Panc1 (cell line): ENCODE data around the gene FCHSD2. TPM values are rescaled to one million over a fixed set of nuclear protein-coding genes. Genes with fewer than 3 reads are reported as not detected.

ENCODE experiments used
- ATAC-seq: fragments of 200-7000 bp; cut with Tn5 transposase; 2 replicates; pipeline ENCODE4 v1.9.1; 2020; ENCODE audit warnings: mild to moderate bottlenecking, moderate library complexity
- BruUV-seq: library from RNA; stranded (reverse); fragments of 400-500 nt; replicated peaks from 2 replicates; lab custom pipeline; 2021; lab: Mats Ljungman, UMichigan
- CTCF ChIA-PET: fragments of 300-600 bp; sonication (Branson Sonifier 250); formaldehyde crosslinking; loops from one replicate; lab custom pipeline; 2022; ENCODE audit warnings: antibody characterized with exemption; lab: Charles Lee
- POLR2A ChIA-PET: fragments of 300-600 bp; sonication (Branson Sonifier 250); formaldehyde crosslinking; loops from one replicate; lab custom pipeline; 2022; ENCODE audit warnings: antibody characterized with exemption; lab: Charles Lee
- DNase-seq: peaks from one replicate; pipeline ENCODE4 v3.0.0-alpha.2; 2010; ENCODE audit warnings: low read depth, low spot score
- H3K27ac ChIP-seq: 2 replicates; pipeline ENCODE4 v1.5.1; 2011; ENCODE audit warnings: mild to moderate bottlenecking, low read length, inconsistent platforms
- H3K27me3 ChIP-seq: fragments of 200-500 bp; sonication (Bioruptor generic); 2 replicates; pipeline ENCODE4 v1.6.0; 2014; ENCODE audit warnings: low read length, inconsistent platforms; ENCODE audit not compliant: control insufficient read depth, insufficient read depth
- H3K36me3 ChIP-seq: fragments of 200-500 bp; sonication (Bioruptor generic); 2 replicates; pipeline ENCODE4 v1.5.1; 2014; ENCODE audit warnings: inconsistent platforms, mild to moderate bottlenecking, low read length, moderate library complexity; ENCODE audit not compliant: control insufficient read depth, insufficient read depth
- H3K4me1 ChIP-seq: 2 replicates; pipeline ENCODE4 v1.5.1; 2011; ENCODE audit warnings: inconsistent platforms, mild to moderate bottlenecking, low read length, moderate library complexity; ENCODE audit not compliant: control insufficient read depth, insufficient read depth
- H3K4me3 ChIP-seq, 2 experiments: 2 replicates each; pipeline ENCODE4 v1.5.1; 2011 to 2012; ENCODE audit warnings: low read depth in 2 of 2, low read length in 2 of 2, mild to moderate bottlenecking in 2 of 2, inconsistent platforms in 1 of 2, moderate library complexity in 1 of 2
- H3K9me3 ChIP-seq: fragments of 200-500 bp; sonication (Bioruptor generic); 2 replicates; pipeline ENCODE4 v1.5.1; 2014; ENCODE audit warnings: low read depth, mild to moderate bottlenecking, inconsistent platforms, low read length, moderate library complexity; ENCODE audit not compliant: control insufficient read depth, insufficient read depth
- CTCF ChIP-seq: fragments of 450-650 bp; IDR thresholded peaks from 2 replicates; pipeline ENCODE4 v1.5.1; 2017; ENCODE audit warnings: mild to moderate bottlenecking
- POLR2AphosphoS5 ChIP-seq: IDR thresholded peaks from 2 replicates; pipeline ENCODE4 v1.6.1; 2012; ENCODE audit warnings: mild to moderate bottlenecking, low read depth, low read length, moderate library complexity
- REST ChIP-seq, 2 experiments: IDR thresholded peaks; 2 replicates each; pipeline ENCODE4 v1.6.1; 2011 to 2012; ENCODE audit warnings: low read depth in 2 of 2, control low read depth in 1 of 2, low read length in 1 of 2, mild to moderate bottlenecking in 1 of 2, moderate library complexity in 1 of 2; ENCODE audit not compliant: insufficient read depth in 1 of 2
- SIN3A ChIP-seq: IDR thresholded peaks from 2 replicates; pipeline ENCODE4 v1.6.1; 2012; ENCODE audit warnings: low read depth, mild to moderate bottlenecking, low read length, moderate library complexity, borderline replicate concordance; ENCODE audit not compliant: insufficient read depth
- TCF7L2 ChIP-seq: IDR thresholded peaks from 2 replicates; pipeline ENCODE4 v1.6.1; 2011; ENCODE audit warnings: mild to moderate bottlenecking, low read depth, low read length, inconsistent platforms
- in situ Hi-C: cut with HindIII; loops from 2 replicates; pipeline ENCODE4 v1.10.0; 2016; ENCODE audit warnings: low sequenced_read_pairs, low pct_unique_long_range_greater_than_20kb
- intact Hi-C: fragments of 100-400 bp; cut with micrococcal nuclease; formaldehyde crosslinking; loops from one replicate; pipeline ENCODE4 v1.10.0; 2022; ENCODE audit not compliant: unreplicated experiment
- total RNA-seq: library from RNA; stranded (reverse); gene quantifications from one replicate; pipeline ENCODE4 v1.2.1, GENCODE V29; 2021; ENCODE audit not compliant: unreplicated experiment

The FCHSD2 gene
- total RNA-seq, 1 experiment from 2014 or later = 31.8 TPM

- POLR2A ChIA-PET = interaction anchor here (0.6 to 0.7 kb wide), 2 partner anchors 292 to 387 kb away, joined by 3 to 4 read pairs; no protein-coding TSS in a partner anchor
- Histone ChIP-seq H3K9me3 (no peaks in the 10 kb centered on the region), H3K27ac (no peak overlapping the region), H3K36me3 (no peaks in the 10 kb centered on the region), H3K27me3 (no peaks in the 10 kb centered on the region), H3K4me3 (no peak overlapping the region), H3K4me1 (no peaks in the 10 kb centered on the region)
- ATAC-seq = no peak
- CTCF ChIA-PET = interaction anchor here (0.6 kb wide), 1 partner anchor 81 kb away, joined by 3 read pairs; no protein-coding TSS in a partner anchor
- no TSS peak for BruUV-seq
- in situ Hi-C loops (no loop called here), intact Hi-C loops (no loop called here)
- TF ChIP-seq CTCF (no peak), TCF7L2 (no peak), POLR2AphosphoS5 (no peak), REST (IDR thresholded peaks at IDR 0.05; ENCODE audit: insufficient read depth in 1 of 2, low read depth in 2 of 2, low read length in 1 of 2) (no peak), SIN3A (no peak)
- DNase-seq = no peak
Measured at GRCh38 chr11:72872012-72872411, 270.1 kb downstream of the FCHSD2 start.

GRCh38 chr11:72871119-72871518 is 271.0 kb downstream of the FCHSD2 start:
- BruUV-seq = no TSS peak
- H3K36me3 ChIP-seq = no peaks in the 10 kb centered on the region
- no peak for ATAC-seq
- no peak for DNase-seq
- in situ Hi-C loops = no loop called here
- POLR2A ChIA-PET = no interaction called here
- no peaks in the 10 kb centered on the region for H3K27me3 ChIP-seq
- H3K27ac ChIP-seq = no peak overlapping the region
- intact Hi-C loops = no loop called here
- TF ChIP-seq POLR2AphosphoS5 (no peak), SIN3A (no peak), REST (IDR thresholded peaks at IDR 0.05; ENCODE audit: insufficient read depth in 1 of 2, low read depth in 2 of 2, low read length in 1 of 2) (no peak), TCF7L2 (no peak), CTCF (no peak)
- no peaks in the 10 kb centered on the region for H3K9me3 ChIP-seq
- H3K4me1 ChIP-seq = no peaks in the 10 kb centered on the region
- H3K4me3 ChIP-seq = no peak overlapping the region
- CTCF ChIA-PET = no interaction called here
